Kidney glomerular epithelial cell (primary cell): ENCODE measurements around the gene CST9L.

Experiments
- DNase-seq: peaks from one replicate; lab custom pipeline; 2025; lab: John Stamatoyannopoulos, UW

CST9L gene

DNA sequence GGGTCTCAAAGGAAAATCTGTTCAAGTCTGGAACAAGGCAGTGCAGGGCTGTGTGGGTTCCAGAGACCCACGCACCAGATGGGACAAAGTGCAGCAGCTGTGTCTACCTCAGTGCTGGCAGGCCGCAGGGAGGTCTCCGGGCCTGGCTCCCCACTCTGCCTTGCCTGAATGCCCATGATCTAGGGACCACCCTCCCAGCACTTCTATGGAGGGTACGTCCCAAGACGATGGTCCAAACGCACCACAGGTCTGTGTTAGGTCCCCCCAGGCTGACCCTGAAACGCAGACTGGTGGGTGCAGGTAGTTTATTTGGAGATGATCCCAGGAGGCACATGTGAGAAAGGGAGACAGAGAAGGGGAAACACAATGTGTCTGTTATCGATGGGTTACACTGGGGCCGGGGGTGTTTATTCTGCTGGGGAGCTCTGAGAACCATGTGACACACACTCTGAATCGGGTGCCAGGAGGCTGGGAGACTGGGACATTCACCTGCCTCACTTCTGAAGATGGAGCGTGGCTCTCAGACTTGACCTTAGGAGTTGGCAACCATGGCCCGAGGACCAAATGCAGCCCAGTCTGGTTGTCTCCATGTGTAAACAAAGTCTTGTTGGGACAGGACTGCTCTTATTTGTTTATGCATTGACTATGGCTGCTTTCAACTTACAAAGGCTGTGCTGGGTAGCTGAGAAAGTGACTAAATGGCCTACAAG lies 21.7 kb downstream of the CST9L start:
- no peak for DNase-seq

DNA sequence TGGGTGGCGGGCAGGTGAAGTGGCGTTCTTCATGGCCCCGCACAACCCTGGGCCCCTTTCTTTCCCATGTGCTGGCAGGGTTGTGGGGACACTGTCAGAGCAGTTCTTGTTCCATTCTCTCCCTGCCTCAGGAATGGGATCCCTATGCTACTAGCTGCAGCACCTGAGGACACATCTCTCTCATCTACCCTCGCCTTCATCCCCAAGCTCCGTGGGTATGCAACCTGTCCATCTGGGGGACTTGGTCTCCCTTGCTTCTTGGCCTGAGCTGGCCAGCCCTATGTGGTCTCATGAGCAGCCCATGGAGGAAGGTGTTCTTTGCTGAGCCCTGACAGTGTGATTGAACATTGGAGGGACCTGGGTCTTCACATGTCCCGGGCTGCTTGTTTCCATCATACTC lies 24.2 kb downstream of the CST9L start:
- DNase-seq = no peak

DNA sequence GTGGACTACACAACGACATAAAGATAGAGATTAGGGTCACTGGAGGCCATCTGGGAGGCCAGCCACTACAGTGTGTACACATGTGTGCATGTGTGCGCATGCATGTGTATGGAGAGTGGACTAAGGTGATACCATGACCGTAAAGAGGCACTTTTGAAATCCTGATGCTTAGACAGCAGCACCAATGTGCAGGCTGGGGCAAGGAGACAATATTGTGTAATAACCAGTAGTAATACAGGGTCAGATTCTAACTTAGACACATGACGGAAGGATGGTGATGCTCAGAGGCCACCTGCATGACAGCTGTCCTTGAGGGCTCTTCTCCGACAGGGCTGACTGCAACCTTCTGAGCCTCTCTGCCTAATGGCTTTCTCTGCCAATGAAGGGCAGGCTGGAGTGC lies 25.5 kb downstream of the CST9L start:
- no peak for DNase-seq

DNA sequence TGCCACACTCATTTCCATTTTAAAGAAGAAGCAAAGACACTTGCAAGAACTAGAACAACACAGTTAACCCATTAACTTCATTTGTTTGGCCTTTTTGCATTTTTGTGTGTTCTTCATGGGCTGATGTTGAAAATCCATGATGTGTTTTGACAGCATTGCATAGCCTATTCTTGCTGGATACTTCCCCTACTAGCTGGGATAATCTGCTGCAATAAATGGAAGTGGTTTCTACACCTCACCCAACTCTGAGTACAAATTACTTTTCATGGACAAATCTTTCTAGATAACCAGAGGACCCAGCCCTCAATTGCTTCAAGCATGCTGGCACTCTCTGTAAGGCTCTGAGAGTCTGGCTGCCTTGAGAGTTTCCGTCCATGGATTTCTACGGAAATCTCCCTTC lies 26.5 kb downstream of the CST9L start:
- no peak for DNase-seq

DNA sequence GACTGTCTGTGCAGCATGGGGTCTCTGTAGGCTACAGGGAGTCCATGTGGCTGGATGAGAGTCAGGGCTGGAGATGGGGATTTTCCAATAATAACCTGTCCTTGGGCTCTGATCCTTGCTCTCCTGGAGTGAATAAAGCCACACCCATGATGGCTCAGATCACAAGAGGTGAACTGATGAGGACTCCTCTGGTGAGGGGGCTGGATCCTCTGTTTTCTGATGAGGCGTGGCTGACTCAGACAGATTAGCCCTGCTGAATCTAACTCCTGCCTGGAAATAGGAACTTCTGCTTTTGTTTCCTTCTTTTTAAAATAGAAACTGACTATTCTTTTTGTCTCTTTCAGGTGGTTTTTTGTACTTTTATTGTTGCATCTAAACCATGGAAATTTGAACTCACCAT lies 27.0 kb downstream of the CST9L start:
- no peak for DNase-seq

DNA sequence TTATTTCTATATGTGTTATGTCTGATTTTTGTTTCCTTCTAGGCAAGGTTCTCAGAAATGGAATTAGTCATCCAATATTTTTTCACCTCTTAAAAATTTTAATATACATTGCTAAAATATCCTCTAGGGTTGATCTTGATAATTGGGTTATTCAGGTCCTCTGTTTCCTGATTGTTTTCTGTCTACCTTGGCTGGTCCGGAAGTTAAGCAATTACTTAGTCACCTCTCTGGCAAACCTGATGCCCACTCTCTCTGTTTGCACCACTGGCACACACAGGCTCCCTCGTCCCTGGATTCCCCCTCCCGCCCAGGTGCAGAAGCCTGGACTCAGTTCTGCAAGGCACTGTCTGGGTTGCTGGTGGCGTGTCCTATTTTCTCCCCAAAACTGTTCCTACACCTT lies 27.7 kb downstream of the CST9L start:
- DNase-seq = no peak

DNA sequence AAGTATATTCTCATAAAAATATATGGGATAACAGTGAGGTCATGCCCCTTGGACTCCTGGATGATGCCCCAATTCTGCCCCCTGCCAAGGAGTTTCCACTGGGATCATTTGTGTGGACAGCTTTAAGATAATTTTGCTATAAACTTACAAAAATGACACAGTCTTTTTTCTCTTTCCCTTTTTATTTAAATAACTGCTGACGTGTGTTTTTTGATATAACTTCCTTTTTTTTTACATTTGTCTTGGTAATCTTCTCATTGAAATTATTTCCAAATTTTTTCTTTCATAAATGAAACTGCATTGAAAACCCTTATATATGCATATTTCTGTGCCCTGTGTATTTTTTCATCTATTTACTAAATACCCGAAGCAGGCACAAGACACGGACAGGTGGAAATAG lies 31.3 kb downstream of the CST9L start:
- no peak for DNase-seq

DNA sequence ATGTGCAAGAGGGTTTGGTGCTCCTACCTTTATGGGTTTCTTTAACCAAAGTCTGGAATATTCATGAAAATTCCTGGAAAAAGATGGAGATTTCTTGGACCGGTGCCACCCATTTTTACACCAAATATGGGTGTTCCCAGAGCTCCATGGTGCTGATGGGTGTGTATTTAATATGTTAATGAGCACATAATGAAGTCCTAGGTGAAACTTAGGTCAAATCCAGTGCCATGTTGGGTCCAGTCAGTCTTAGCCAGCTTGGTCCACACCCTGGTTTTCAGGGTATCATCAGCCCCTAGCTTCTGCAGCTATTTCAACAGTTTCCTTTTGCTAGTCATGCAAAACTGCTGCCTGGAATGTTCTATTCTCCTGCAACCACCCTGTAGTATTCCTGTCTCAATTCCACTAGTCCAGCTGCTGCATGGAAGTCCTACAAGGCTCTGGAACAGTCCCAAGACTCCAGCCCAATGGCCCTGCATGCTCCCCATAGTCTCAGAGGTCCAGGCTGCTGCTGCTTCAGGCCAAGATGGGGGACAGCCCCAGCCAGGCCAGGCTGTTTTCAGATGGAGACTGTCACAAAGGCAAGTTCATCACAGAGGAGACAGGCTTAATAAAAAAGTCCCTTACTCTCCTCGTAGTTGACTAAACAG lies 31.8 kb downstream of the CST9L start:
- DNase-seq = no peak

DNA sequence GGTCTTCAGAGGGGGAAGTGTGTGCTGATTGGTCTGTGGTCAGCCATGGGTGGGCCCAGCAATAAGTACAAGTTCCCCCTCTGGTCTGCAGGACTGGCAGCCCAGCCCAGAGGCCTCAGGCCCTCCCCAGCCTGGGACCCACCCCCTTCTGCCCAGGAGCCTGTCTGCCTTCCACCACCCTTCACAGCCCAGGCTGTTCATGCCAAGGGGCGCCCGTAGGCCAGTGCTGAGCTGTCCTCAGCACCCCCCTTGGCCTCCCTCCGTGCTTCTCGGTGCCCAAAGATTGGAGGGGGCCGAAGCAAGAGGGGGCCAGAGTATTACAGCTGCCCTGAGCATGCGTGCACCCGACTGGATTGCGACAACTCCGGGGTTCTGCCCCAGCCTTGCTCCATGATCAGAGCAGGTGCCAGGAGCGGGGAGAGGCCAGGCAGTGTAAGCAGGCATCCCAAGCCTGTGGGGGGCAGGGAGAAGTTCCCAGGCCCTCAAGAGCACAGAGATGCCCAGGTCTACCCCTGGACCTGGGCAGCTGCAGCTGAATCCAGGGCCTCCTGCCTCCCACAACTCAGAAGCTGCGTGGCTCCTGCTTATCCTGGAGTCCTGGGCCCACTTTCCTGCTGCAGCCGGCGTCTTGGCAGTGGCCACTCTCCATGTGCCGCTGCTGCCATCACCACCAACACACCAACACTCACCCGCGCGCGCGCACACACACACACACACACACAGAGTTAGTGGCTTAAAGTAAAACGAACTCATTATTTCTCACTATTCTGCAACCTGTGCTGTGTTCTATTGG lies 33.3 kb downstream of the CST9L start:
- no peak for DNase-seq

DNA sequence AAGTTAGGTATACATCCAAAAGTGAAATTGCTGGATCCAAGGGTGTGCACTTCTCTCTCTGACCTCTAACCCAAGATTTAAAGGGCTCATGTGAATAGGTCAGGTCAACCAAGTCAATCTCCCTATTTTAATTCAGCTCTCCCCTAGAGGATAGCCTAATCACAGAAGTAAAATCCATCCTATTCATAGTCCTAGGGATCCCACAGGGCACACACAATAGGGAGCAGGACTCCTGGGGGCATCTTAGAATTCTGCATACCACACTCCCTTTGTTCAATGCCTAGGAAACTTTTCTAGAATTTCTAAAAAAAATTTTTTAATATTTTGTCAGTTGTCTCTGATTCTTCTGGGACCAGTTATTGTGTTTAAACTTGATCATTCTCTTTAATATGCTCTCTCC lies 35.1 kb downstream of the CST9L start:
- DNase-seq = no peak

DNA sequence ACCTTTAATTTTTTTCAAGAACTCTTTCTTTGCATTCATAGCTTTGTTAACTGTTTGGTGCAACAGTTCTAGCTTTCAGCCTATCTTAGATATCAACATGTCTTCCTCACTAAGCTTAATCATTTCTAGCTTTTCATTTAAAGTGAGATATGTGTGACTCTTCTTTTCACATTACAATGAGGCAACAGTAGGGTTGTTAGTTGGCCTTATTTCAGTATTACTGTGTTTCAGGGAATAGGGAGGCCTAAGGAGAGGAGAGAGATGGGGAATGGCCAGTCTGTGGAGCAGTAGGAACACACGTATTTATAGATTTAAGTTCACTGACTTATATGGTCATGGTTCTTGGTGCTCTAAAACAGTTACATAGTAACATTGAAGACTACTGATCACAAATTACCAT lies 35.8 kb downstream of the CST9L start:
- no peak for DNase-seq

DNA sequence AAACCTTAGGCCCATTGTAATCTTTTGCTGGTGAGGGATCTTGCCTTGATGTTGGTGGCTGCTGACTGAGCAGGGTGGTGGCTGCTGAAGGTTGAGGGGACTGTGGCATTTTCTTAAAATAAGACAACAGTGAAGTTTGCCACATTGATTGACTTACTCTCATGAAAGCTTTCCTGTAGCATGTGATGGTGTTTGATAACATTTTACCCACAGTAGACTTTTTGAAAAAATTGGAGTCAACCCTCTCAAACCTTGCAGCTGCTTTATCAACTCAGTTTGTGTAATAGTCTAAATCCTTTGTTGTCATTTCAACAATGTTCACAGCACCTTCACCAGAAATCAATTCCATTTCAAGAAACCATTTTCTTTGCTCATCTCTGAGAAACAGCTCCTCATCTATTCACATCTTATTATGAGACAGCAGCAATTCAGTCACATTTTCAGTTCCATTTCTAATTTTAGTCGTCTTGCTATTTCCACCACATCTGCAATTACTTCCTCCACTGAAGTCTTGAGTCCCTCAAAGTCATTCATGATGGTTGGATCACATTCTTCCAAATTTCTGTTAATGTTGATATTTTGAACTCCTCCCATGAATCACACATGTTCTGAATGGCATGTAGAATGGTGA lies 37.2 kb downstream of the CST9L start:
- DNase-seq = no peak

DNA sequence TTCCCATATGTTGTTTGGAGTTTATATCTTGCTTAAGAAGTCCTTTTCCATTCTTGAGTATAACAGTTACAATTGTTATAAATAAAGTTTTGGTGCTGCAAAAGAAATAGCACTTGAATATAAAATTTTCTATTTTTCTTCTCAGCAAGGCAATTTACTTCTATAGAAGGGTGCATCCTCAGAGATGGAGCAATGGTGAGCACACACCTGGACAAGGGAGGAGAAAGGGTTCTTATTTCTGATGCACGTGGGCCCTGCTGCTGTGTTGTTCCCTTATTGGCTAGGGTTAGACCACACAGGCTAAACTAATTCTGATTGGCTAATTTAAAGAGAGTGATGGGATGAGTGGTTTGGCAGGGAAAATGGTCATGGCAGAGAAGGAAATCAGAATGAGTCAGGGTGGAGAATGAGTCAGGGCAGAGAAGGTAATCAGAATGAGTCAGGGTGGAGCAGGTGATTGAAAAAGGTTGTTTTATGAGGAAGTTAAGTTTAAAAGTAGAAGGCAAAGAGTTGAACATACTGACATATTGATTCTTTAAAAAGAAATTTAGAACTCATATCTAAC lies 39.3 kb downstream of the CST9L start:
- no peak for DNase-seq

DNA sequence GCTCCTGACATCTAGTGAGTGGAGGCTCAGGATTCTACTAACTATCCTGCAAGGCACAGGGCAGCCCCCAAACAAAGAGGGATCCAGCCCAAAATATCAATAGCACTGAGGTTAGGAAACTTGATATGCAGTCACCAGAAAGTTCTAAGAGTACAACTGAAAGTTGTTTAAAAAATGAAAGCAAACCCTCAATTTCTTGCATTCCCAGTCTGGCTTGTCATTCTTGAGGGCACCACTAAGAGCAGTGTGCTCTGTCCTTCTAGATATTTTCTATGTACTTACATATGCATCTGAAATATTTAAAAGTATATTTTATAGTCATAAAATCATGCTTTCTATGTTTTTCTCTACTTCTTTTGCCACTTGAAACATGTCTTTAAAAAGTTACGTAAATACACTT lies 41.4 kb downstream of the CST9L start:
- no peak for DNase-seq

DNA sequence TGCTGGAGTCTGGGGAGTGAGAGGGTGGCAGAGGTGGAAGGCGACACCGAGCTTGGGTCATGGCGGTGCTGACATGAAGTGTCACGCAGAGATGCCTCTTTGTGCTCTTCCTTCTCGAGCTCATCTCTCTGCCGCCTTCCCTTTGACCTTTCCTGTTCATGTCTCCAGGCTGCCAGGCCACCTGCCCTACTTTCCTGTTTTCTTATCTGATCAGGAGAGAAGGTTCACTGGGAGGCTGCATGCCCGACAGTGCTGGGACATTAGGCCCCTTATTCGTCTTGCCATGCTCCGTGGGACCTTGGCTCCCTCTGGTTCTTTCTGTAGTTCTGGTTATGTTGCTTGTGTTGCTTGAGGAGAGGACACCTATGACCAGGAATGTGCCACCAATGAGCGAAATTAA lies 44.1 kb downstream of the CST9L start:
- DNase-seq = no peak

DNA sequence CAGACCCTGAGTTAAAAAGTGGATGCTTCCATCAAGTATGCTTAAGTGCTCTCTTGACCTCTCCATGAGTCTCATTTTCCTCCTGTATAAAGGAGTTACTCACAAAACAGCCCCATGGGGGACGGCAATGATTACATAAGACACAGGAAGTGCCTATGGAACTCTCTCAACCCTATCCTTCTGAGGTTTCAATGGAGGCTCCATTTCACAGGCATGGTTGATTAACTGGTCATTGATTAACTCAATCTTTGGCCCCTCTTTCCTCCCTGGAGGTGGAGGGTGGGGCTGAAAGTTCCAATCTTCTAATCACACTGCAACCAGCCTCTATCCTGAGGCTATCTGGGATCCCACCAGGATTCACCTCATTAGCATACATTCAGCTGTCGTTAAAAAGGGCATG lies 48.1 kb downstream of the CST9L start:
- DNase-seq = no peak

DNA sequence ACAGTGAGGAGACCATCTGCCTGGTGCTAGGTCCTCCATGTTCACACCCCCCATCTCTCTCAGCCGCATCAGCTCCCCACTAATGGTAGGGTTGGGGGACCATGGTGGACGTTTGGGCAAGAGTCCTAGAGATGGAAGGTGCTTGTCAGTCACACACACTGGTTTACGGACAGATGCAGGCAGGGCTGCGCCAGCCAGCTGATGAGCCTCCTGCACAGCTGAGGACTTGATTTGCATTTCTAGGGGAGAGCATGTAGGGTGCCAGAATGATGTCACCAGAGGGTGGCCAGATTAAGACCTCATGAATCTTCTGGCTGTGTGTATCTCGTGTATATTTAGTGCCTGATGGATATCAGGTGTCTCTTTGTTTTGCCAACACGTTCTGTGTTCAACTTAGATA lies 48.7 kb downstream of the CST9L start:
- DNase-seq = no peak

DNA sequence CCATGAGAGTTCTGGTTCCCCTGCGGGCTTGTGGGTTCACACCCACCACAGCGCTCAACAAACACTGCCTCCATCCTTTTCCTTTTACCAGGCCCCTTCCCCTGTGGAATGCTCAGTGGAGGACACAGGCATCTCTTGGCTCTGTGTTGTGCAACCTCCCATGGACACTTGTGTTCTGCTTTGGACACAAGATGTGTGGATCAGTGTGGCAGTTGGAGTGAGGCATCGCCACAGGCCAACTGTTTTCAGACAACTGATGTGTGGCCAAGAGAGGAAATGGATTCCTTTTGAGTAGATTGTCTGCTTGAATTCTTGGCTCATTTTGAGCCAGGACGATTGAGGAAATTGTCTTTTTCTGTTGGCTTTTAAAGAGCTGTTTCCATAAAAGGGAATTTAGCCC lies 50.6 kb downstream of the CST9L start:
- DNase-seq = no peak

DNA sequence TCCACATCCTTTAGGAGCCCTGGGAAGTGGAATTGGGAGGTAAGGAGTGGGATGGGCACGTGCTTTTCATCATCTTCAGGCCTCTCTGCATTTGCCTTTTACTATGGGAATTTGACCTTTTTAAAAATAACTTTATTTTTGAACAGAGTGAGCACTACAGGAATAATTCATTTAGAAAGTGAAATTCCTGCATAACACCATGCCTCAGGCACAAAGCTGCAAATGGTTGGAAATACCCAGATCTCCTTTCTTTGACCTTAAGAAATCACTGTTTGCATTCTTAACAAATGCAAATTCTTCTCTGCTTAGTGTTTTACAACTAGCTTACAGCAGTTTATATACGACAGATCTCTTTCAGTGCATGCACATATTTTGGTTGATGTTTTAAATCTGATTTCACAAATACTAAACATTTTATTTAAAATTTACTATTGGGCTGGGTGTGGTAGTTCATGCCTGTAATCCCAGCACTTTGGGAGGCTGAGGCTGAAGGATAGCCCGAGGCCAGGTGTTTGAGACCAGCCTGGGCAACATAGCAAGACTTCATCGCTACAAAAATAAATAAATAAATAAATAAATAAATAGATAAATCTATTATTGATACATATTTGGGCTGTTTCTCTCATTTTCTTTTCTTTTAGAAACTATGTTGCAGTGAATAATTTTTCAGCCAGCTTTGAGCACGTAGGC lies 52.9 kb downstream of the CST9L start:
- DNase-seq = no peak

DNA sequence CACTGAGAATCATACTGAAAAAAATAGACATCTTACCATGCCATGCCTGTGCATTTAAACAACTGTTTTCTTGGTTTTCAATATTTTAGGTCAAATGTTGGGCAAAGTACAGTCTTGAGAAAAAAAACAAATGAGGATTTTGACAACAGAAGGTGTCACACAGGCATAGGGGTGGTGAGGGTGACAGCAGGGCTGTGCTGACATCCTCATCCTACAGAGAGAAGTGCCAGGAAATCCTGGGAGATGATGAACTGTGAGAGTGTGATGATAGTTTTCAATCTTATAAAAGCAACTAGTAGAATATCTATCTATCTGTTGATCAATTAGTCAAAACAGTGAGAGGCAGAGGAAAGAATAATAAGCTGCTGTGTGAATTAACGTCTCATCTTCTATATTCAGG lies 53.4 kb downstream of the CST9L start:
- no peak for DNase-seq
